Fibroblast of villous mesenchyme (primary cell): ENCODE measurements around the gene NACC2. TPM values are rescaled to one million over a fixed set of nuclear protein-coding genes. Genes with fewer than 3 reads are reported as not detected.
A peak's percentile ranks its signal among the peaks of the same experiment; 100 is the strongest.

Source experiments
- DNase-seq: peaks from one replicate; pipeline ENCODE4 v3.0.0-alpha.2; 2010; ENCODE audit warnings: low read depth
- H3K4me3 ChIP-seq: 2 replicates; pipeline ENCODE4 v1.5.1; 2011; ENCODE audit warnings: low read depth, mild to moderate bottlenecking, low read length
- CTCF ChIP-seq: IDR thresholded peaks from 2 replicates; pipeline ENCODE4 v1.5.1; 2012; ENCODE audit warnings: low read depth, mild to moderate bottlenecking, low read length; ENCODE audit not compliant: insufficient read depth
- total RNA-seq: library from RNA; depleted of rRNA; stranded (reverse); fragments of >200 nt; gene quantifications from 2 replicates; pipeline ENCODE4 v1.2.3, GENCODE V29; 2012

Gene NACC2
- total RNA-seq, 1 donor, result 34.1 TPM

- no peak for TF ChIP-seq CTCF
- DNase-seq, result no peak
- H3K4me3 ChIP-seq, result peak overlapping the region; percentile 60
Measured at GRCh38 chr9:136092741-136093140, 2.3 kb downstream of the NACC2 start.

GRCh38 chr9:136092353-136092650, 2.8 kb downstream of the NACC2 start:
- no peak for DNase-seq
- no peak for TF ChIP-seq CTCF
- H3K4me3 ChIP-seq, result no peak overlapping the region

GRCh38 chr9:136091582-136092352, 3.3 kb downstream of the NACC2 start:
- DNase-seq, result no peak
- TF ChIP-seq CTCF, result no peak
- no peak overlapping the region for H3K4me3 ChIP-seq

- peak; percentile 28 for DNase-seq
- TF ChIP-seq CTCF, result no peak
- no peak overlapping the region for H3K4me3 ChIP-seq
Measured at GRCh38 chr9:136090768-136091581, 4.1 kb downstream of the NACC2 start.

DNA sequence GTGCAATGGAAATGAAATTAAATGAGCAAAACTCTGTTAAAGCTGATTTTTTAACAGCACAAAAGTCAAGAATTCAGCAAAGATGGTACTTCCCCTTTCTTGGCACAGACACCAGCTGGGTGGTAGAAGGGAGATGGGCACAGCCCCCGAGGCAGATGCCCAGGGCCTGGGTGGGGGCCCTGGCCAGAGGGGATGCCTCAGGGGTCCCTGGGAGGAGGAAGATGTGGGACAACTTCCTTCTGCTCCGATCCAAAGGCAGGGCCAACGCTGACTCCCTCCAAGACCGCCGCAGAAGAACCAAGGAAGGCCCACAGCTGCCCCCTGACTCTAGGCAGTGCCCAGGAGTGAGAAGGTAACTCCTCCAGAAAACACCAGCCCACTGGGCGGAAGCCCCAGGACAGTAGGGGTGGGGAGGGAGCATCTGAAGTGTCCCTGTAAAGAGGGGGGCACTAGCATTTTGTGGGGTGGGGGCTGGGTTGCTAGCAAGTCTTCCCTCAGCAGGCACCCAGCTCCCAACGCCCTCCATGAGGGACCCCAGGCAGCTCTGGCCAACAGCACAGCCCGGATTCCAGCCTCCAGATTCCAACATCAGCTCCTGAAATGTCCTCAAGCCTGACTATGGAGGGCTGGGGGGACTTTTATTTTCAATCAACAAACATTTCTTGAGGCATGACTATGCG, 4.9 kb downstream of the NACC2 start:
- no peak for DNase-seq
- TF ChIP-seq CTCF, result no peak
- no peak overlapping the region for H3K4me3 ChIP-seq

DNA sequence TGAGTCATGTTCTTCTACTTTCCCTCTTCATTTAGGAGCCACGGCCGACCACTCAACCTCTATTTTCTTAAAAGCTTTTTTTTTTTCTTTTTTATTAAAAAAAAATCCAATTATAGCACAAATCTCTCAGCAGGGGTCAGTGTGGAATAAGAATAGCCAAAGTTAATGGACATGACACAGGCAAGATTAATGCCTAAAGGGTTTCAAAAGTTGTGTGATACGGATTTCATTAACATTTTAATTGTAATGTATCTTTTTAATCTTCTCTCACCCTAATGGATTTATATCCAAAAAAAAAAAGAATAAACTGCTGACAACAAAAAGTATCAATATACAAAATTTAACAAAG, 5.4 kb downstream of the NACC2 start:
- no peak overlapping the region for H3K4me3 ChIP-seq
- peak; percentile 53 for TF ChIP-seq CTCF
- DNase-seq, result peak; percentile 52
